GM23338 (cell line): Measurements from ENCODE around the gene FITM2. TPM values are rescaled to one million over a fixed set of nuclear protein-coding genes. Genes with fewer than 3 reads are reported as not detected.

Experiments used
- ATAC-seq: fragments of 200-7000 bp; cut with Tn5 transposase; 3 replicates; pipeline ENCODE4 v1.9.1; 2020
- DNase-seq: peaks from one replicate; pipeline ENCODE4 v3.0.0-alpha.2; 2015; ENCODE audit warnings: low spot score
- H2AFZ ChIP-seq: fragments of 200-600 bp; sonication (generic); 2 replicates; pipeline ENCODE4 v1.8.0; 2016; ENCODE audit warnings: antibody characterized with exemption, mild to moderate bottlenecking, moderate library complexity
- H3F3A ChIP-seq: fragments of 200-600 bp; sonication (generic); replicated peaks from 2 replicates; pipeline ENCODE4 v1.8.0; 2017; ENCODE audit warnings: antibody characterized with exemption, mixed run types, low read depth
- H3K27ac ChIP-seq: fragments of 200-600 bp; sonication (generic); 2 replicates; pipeline ENCODE4 v1.6.1; 2016; ENCODE audit warnings: low read depth
- H3K27me3 ChIP-seq: fragments of 200-600 bp; sonication (generic); 2 replicates; pipeline ENCODE4 v1.8.0; 2016; ENCODE audit warnings: mild to moderate bottlenecking, mixed run types, moderate library complexity; ENCODE audit not compliant: insufficient read depth
- H3K36me3 ChIP-seq: fragments of 200-600 bp; sonication (generic); 2 replicates; pipeline ENCODE4 v1.8.0; 2016; ENCODE audit warnings: mild to moderate bottlenecking; ENCODE audit not compliant: insufficient read depth
- H3K4me1 ChIP-seq: fragments of 200-600 bp; sonication (generic); 2 replicates; pipeline ENCODE4 v1.8.0; 2016; ENCODE audit warnings: mild to moderate bottlenecking, moderate library complexity; ENCODE audit not compliant: insufficient read depth
- H3K4me2 ChIP-seq: fragments of 200-600 bp; sonication (generic); 2 replicates; pipeline ENCODE4 v1.7.1; 2017; ENCODE audit warnings: mixed run types
- H3K4me3 ChIP-seq: fragments of 200-600 bp; sonication (generic); 2 replicates; pipeline ENCODE4 v1.6.1; 2016; ENCODE audit warnings: mixed run types
- H3K79me2 ChIP-seq: fragments of 200-600 bp; sonication (generic); replicated peaks from 2 replicates; pipeline ENCODE4 v1.8.0; 2017; ENCODE audit warnings: mild to moderate bottlenecking; ENCODE audit not compliant: insufficient read depth
- H3K9me2 ChIP-seq: fragments of 200-600 bp; sonication (generic); 2 replicates; pipeline ENCODE4 v1.8.0; 2017; ENCODE audit not compliant: insufficient read depth
- H4K20me1 ChIP-seq: fragments of 200-600 bp; sonication (generic); replicated peaks from 2 replicates; pipeline ENCODE4 v1.8.0; 2017; ENCODE audit warnings: mild to moderate bottlenecking; ENCODE audit not compliant: insufficient read depth
- H3K27ac Mint-ChIP-seq: 2 replicates; pipeline ENCODE4 v1.8.0; 2020; ENCODE audit warnings: inconsistent platforms, mild to moderate bottlenecking, moderate library complexity, mixed read lengths
- H3K27me3 Mint-ChIP-seq: 3 replicates; pipeline ENCODE4 v1.8.0; 2022; ENCODE audit warnings: low read depth, mild to moderate bottlenecking, moderate library complexity, mixed read lengths, inconsistent platforms; ENCODE audit not compliant: insufficient read depth, poor library complexity
- H3K36me3 Mint-ChIP-seq: 3 replicates; pipeline ENCODE4 v1.8.0; 2021; ENCODE audit warnings: low read depth, mild to moderate bottlenecking, inconsistent platforms, moderate library complexity, mixed read lengths
- H3K4me1 Mint-ChIP-seq: 3 replicates; pipeline ENCODE4 v1.8.0; 2020; ENCODE audit warnings: mild to moderate bottlenecking, inconsistent platforms, mixed read lengths
- H3K4me3 Mint-ChIP-seq: 3 replicates; pipeline ENCODE4 v1.8.0; 2021; ENCODE audit warnings: moderate library complexity, mild to moderate bottlenecking, inconsistent platforms, mixed read lengths
- H3K9me3 Mint-ChIP-seq: 3 replicates; pipeline ENCODE4 v1.8.0; 2020; ENCODE audit warnings: moderate library complexity, mild to moderate bottlenecking, inconsistent platforms, mixed read lengths
- CREB1 ChIP-seq: fragments of 250-450 bp; sonication (Bioruptor Pico); IDR thresholded peaks from 2 replicates; pipeline ENCODE4 v1.5.0; 2020; ENCODE audit warnings: low read depth, mild to moderate bottlenecking, moderate library complexity
- CTCF ChIP-seq, 2 experiments: fragments of 200-600 bp in 1 of 2; sonication (generic) in 1 of 2; conservative IDR thresholded peaks; 2 replicates each; pipeline versions ENCODE4 v1.5.1 to v1.6.1; 2016 to 2017; ENCODE audit warnings: antibody characterized with exemption in 2 of 2, low read depth in 2 of 2, mild to moderate bottlenecking in 2 of 2, moderate library complexity in 1 of 2
- EZH2 ChIP-seq: fragments of 200-600 bp; sonication (generic); IDR thresholded peaks from one replicate; pipeline ENCODE4 v1.8.0; 2017; ENCODE audit warnings: antibody characterized with exemption, mild to moderate bottlenecking, low read depth; ENCODE audit not compliant: unreplicated experiment
- EZH2phosphoT487 ChIP-seq: fragments of 200-600 bp; sonication (generic); IDR thresholded peaks from one replicate; pipeline ENCODE4 v1.8.1; 2018; ENCODE audit warnings: antibody characterized with exemption; ENCODE audit not compliant: unreplicated experiment
- JUNB ChIP-seq: IDR thresholded peaks from one replicate; pipeline ENCODE4 v1.6.1; 2016; ENCODE audit warnings: antibody characterized with exemption; ENCODE audit not compliant: unreplicated experiment
- NANOG ChIP-seq: IDR thresholded peaks from 2 replicates; pipeline ENCODE4 v1.6.1; 2016; ENCODE audit warnings: antibody characterized with exemption, borderline replicate concordance
- POLR2AphosphoS5 ChIP-seq: IDR thresholded peaks from 2 replicates; pipeline ENCODE4 v1.6.1; 2016; ENCODE audit warnings: antibody characterized with exemption, low read depth
- STAT1 ChIP-seq: IDR thresholded peaks from one replicate; pipeline ENCODE4 v1.6.1; 2016; ENCODE audit warnings: antibody characterized with exemption; ENCODE audit not compliant: unreplicated experiment
- ZNF114 ChIP-seq: fragments of 250-450 bp; sonication (Bioruptor Pico); IDR thresholded peaks from 2 replicates; pipeline ENCODE4 v1.5.0; 2020; ENCODE audit warnings: mild to moderate bottlenecking, moderate library complexity
- ZNF331 ChIP-seq: fragments of 250-450 bp; sonication (Bioruptor Pico); IDR thresholded peaks from 2 replicates; pipeline ENCODE4 v1.5.0; 2020; ENCODE audit warnings: low read depth, mild to moderate bottlenecking, moderate library complexity
- polyA plus RNA-seq: library from polyadenylated mRNA; unstranded; fragments of >200 nt; fragmentation: Nextera tagmentation; extraction: Ambion mirVana; gene quantifications from 2 replicates; pipeline ENCODE4 v1.2.1, GENCODE V29; 2016
- total RNA-seq: library from RNA; depleted of rRNA; stranded (reverse); fragments of >200 nt; shearing (Covaris generic); gene quantifications from 2 replicates; pipeline ENCODE4 v1.2.3, GENCODE V29; 2014
- TF ChIP-seq, protein P1 (sequence below): IDR thresholded peaks from 2 replicates; pipeline ENCODE4 v1.6.1; 2016; ENCODE audit warnings: antibody characterized with exemption
- TF ChIP-seq, protein P2 (sequence below): IDR thresholded peaks from one replicate; pipeline ENCODE4 v1.6.1; 2018; ENCODE audit warnings: antibody characterized with exemption; ENCODE audit not compliant: unreplicated experiment

Gene FITM2
- total and polyA plus RNA-seq, 2 experiments from 2014 or later: 0.87 to 1.6 TPM

DNA sequence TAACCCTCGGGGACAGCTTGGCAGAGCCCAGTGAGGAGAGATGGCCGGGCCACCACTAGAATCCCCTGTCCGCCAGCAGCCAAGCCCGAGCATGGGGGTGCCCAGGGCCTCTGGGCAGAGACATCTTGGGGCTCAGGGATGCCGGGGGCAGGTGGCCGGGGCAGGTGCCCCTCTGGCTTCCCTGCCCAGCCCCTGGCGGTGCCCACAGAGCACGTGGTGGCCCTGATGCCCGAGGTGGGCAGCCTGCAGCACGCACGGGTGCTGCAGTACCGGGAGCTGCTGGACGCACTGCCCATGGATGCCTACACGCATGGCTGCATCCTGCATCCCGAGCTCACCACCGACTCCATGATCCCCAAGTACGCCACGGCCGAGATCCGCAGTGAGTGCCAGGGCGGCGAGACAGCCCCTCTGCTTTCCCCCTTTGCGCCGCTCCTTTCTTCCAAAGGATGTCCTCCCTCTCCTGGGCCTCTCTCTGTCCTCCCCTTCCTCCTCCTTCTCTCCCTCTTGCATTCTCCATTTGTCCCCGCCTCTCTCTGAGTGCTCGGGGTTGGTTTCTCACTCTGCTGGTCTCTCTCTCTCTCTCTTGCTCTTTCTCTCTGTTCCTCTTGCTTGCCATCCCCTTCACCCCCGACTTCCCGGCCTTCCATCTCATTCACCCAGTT is 52.6 kb downstream of the FITM2 start (continued):
- TF ChIP-seq CTCF (conservative IDR thresholded peaks at IDR 0.05; ENCODE audit: low read depth in 2 of 2) (no peak), EZH2 (no peak), ZNF114 (CRISPR knock-in tag) (no peak), JUNB (no peak), ZNF331 (CRISPR knock-in tag) (no peak), STAT1 (no peak), EZH2phosphoT487 (no peak), CREB1 (CRISPR knock-in tag) (no peak), NANOG (no peak)
- TF ChIP-seq, protein P1, sequence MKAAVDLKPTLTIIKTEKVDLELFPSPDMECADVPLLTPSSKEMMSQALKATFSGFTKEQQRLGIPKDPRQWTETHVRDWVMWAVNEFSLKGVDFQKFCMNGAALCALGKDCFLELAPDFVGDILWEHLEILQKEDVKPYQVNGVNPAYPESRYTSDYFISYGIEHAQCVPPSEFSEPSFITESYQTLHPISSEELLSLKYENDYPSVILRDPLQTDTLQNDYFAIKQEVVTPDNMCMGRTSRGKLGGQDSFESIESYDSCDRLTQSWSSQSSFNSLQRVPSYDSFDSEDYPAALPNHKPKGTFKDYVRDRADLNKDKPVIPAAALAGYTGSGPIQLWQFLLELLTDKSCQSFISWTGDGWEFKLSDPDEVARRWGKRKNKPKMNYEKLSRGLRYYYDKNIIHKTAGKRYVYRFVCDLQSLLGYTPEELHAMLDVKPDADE: no peak
- TF ChIP-seq, protein P2, sequence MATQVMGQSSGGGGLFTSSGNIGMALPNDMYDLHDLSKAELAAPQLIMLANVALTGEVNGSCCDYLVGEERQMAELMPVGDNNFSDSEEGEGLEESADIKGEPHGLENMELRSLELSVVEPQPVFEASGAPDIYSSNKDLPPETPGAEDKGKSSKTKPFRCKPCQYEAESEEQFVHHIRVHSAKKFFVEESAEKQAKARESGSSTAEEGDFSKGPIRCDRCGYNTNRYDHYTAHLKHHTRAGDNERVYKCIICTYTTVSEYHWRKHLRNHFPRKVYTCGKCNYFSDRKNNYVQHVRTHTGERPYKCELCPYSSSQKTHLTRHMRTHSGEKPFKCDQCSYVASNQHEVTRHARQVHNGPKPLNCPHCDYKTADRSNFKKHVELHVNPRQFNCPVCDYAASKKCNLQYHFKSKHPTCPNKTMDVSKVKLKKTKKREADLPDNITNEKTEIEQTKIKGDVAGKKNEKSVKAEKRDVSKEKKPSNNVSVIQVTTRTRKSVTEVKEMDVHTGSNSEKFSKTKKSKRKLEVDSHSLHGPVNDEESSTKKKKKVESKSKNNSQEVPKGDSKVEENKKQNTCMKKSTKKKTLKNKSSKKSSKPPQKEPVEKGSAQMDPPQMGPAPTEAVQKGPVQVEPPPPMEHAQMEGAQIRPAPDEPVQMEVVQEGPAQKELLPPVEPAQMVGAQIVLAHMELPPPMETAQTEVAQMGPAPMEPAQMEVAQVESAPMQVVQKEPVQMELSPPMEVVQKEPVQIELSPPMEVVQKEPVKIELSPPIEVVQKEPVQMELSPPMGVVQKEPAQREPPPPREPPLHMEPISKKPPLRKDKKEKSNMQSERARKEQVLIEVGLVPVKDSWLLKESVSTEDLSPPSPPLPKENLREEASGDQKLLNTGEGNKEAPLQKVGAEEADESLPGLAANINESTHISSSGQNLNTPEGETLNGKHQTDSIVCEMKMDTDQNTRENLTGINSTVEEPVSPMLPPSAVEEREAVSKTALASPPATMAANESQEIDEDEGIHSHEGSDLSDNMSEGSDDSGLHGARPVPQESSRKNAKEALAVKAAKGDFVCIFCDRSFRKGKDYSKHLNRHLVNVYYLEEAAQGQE: no peak

- no peak overlapping the region for H3K4me3 ChIP-seq
- ATAC-seq: no peak
- H3K4me3 Mint-ChIP-seq: no peak overlapping the region
Measured at GRCh38 chr20:44256961-44257360, 54.0 kb downstream of the FITM2 start.

More at GRCh38 chr20:44256961-44257360, 54.0 kb downstream of the FITM2 start:
- Histone ChIP-seq H3K9me2 (no peaks in the 10 kb centered on the region), H3K27me3 (no peaks in the 10 kb centered on the region), H3K4me2 (no peak overlapping the region), H3F3A (no peaks in the 10 kb centered on the region), H3K36me3 (no peaks in the 10 kb centered on the region), H3K27ac (no peak overlapping the region), H2AFZ (no peak overlapping the region), H3K4me1 (no peaks in the 10 kb centered on the region), H3K79me2 (no peaks in the 10 kb centered on the region), H4K20me1 (no peaks in the 10 kb centered on the region)
- peaks cover 13% of the 10 kb centered on the region for H3K4me1 Mint-ChIP-seq
- TF ChIP-seq NANOG (no peak), JUNB (no peak), EZH2phosphoT487 (no peak), POLR2AphosphoS5 (no peak), STAT1 (no peak)
- H3K36me3 Mint-ChIP-seq: no peaks in the 10 kb centered on the region; the same call in 2 of the 3 replicates
- H3K9me3 Mint-ChIP-seq: no peaks in the 10 kb centered on the region
- peaks cover 7% of the 10 kb centered on the region for H3K27me3 Mint-ChIP-seq
- DNase-seq: no peak
- H3K27ac Mint-ChIP-seq: no peak overlapping the region
